ENCODE measurements around the gene VRK1.

Gene VRK1

GRCh38 chr14:96839251-96839650 lies 42.1 kb downstream of the VRK1 start:
- Histone ChIP-seq H3K79me2 (ENCODE audit: control insufficient read depth, low read length) (peaks cover 63% of the 10 kb centered on the region), H3K36me3 (ENCODE audit: control insufficient read depth, low read length) (peaks cover 90% of the 10 kb centered on the region), H3K9me2 (replicated peaks; ENCODE audit: control insufficient read depth, low read length) (no peaks in the 10 kb centered on the region), H3K4me3 (ENCODE audit: low read length) (no peak overlapping the region), H3K4me1 (ENCODE audit: control insufficient read depth, low read length) (no peaks in the 10 kb centered on the region), H3K27me3 (ENCODE audit: control insufficient read depth, low read length) (no peaks in the 10 kb centered on the region), H3K27ac (ENCODE audit: low read depth, low read length) (no peak overlapping the region), H3F3A (ENCODE audit: control insufficient read depth, insufficient read depth) (no peaks in the 10 kb centered on the region), H3K9me3 (ENCODE audit: control insufficient read depth, insufficient read depth, low read length) (no peaks in the 10 kb centered on the region), H4K20me1 (ENCODE audit: control insufficient read depth, insufficient read depth, low read depth, low read length) (no peaks in the 10 kb centered on the region), H3K4me2 (ENCODE audit: low read length) (no peak overlapping the region)
- TF ChIP-seq CTCF (IDR thresholded peaks at IDR 0.05; ENCODE audit: low read depth, low read length, poor library complexity, severe bottlenecking) (no peak), EZH2phosphoT487 (IDR thresholded peaks at IDR 0.05; ENCODE audit: borderline replicate concordance, low read length) (no peak)

- no peaks in the 10 kb centered on the region for H3K9me2 ChIP-seq (replicated peaks; ENCODE audit: control insufficient read depth, low read length)
Observed at GRCh38 chr14:96843137-96843536, 46.0 kb downstream of the VRK1 start.

GRCh38 chr14:96844857-96845570 lies 47.8 kb downstream of the VRK1 start:
- H3K79me2 ChIP-seq (ENCODE audit: control insufficient read depth, low read length): peaks cover 32% of the 10 kb centered on the region
- no peaks in the 10 kb centered on the region for H3K9me3 ChIP-seq (ENCODE audit: control insufficient read depth, insufficient read depth, low read length)
- no peaks in the 10 kb centered on the region for H4K20me1 ChIP-seq (ENCODE audit: control insufficient read depth, insufficient read depth, low read depth, low read length)
- H3K27ac ChIP-seq (ENCODE audit: low read depth, low read length): no peak overlapping the region
- H3K9me2 ChIP-seq (replicated peaks; ENCODE audit: control insufficient read depth, low read length): no peaks in the 10 kb centered on the region
- no peaks in the 10 kb centered on the region for H3K27me3 ChIP-seq (ENCODE audit: control insufficient read depth, low read length)
- H3K36me3 ChIP-seq (ENCODE audit: control insufficient read depth, low read length): peaks cover 92% of the 10 kb centered on the region
- no peak overlapping the region for H3K4me2 ChIP-seq (ENCODE audit: low read length)
- no peak overlapping the region for H3K4me3 ChIP-seq (ENCODE audit: low read length)
- H3K4me1 ChIP-seq (ENCODE audit: control insufficient read depth, low read length): no peaks in the 10 kb centered on the region
- H3F3A ChIP-seq (ENCODE audit: control insufficient read depth, insufficient read depth): no peaks in the 10 kb centered on the region
- no peak for TF ChIP-seq CTCF (IDR thresholded peaks at IDR 0.05; ENCODE audit: low read depth, low read length, poor library complexity, severe bottlenecking)
- TF ChIP-seq EZH2phosphoT487 (IDR thresholded peaks at IDR 0.05; ENCODE audit: borderline replicate concordance, low read length): no peak

More at GRCh38 chr14:96843137-96843536, 46.0 kb downstream of the VRK1 start:
- no peak overlapping the region for H3K27ac ChIP-seq (ENCODE audit: low read depth, low read length)
- H3K4me3 ChIP-seq (ENCODE audit: low read length): no peak overlapping the region
- H3K9me3 ChIP-seq (ENCODE audit: control insufficient read depth, insufficient read depth, low read length): no peaks in the 10 kb centered on the region
- TF ChIP-seq CTCF (IDR thresholded peaks at IDR 0.05; ENCODE audit: low read depth, low read length, poor library complexity, severe bottlenecking) (no peak), EZH2phosphoT487 (IDR thresholded peaks at IDR 0.05; ENCODE audit: borderline replicate concordance, low read length) (no peak)
- no peaks in the 10 kb centered on the region for H3K27me3 ChIP-seq (ENCODE audit: control insufficient read depth, low read length)
- H3F3A ChIP-seq (ENCODE audit: control insufficient read depth, insufficient read depth): no peaks in the 10 kb centered on the region
- peaks cover 94% of the 10 kb centered on the region for H3K36me3 ChIP-seq (ENCODE audit: control insufficient read depth, low read length)
- H4K20me1 ChIP-seq (ENCODE audit: control insufficient read depth, insufficient read depth, low read depth, low read length): no peaks in the 10 kb centered on the region
- H3K79me2 ChIP-seq (ENCODE audit: control insufficient read depth, low read length): peaks cover 46% of the 10 kb centered on the region
- H3K4me1 ChIP-seq (ENCODE audit: control insufficient read depth, low read length): no peaks in the 10 kb centered on the region
- no peak overlapping the region for H3K4me2 ChIP-seq (ENCODE audit: low read length)
